Heart left ventricle (tissue), 13 donors: ENCODE data around the gene CHST4.

Experiments
- CTCF ChIP-seq, 12 donors: fragments of 200-600 bp; sonication (generic) in 4 of 12; IDR thresholded peaks; one replicate each; pipeline versions ENCODE4 v1.5.0 to v1.8.0; 2018 to 2022; ENCODE audit warnings: antibody characterized with exemption in 12 of 12, mild to moderate bottlenecking in 5 of 12
- POLR2A ChIP-seq, 2 donors: fragments of 450-650 bp; IDR thresholded peaks; one replicate each; pipeline ENCODE4 v1.6.1; 2017; ENCODE audit warnings: antibody characterized with exemption in 2 of 2, mild to moderate bottlenecking in 2 of 2, moderate library complexity in 2 of 2
- donor health status: ischemic (EF 13 %, LVEDD 7.1; RV severe dilation, severe dysfunction).
- donor health status: DM: no; HTN: yes; CAD: no.
- donor health status: DM: no; HTN: no; CAD: no.
- donor health status: ischemic (EF 25% LVEDD 6.9; RV normal size, moderate dysfunction).
- donor health status: ischemic (EF 25% LVEDD 5.7; RV mildly dilated, moderate dysfunction).
- donor health status: ischemic (EF 35%, LVEDD 5.7; RV mildly dilated, moderate dysfunction).
- donor health status: nonischemic (EF 11% LVEDD 7.7; RV severe dilation, severe dysfunction).
- donor health status: DM: yes; HTN: yes; CAD: no.
- donor health status: PGD.
- donor health status: ischemic (EF 29% LVEDD 5.4; RV normal size, mild dysfunction).
- donor health status: nonischemic (EF 23%, LVEDD 6.1; RV moderate dilation, normal function).

GRCh38 chr16:71484006-71484893 is 42.0 kb upstream of the CHST4 start:
- TF ChIP-seq CTCF (IDR thresholded peaks at IDR 0.05) (no peak), POLR2A (IDR thresholded peaks at IDR 0.05) (peak in 1 of 2 donors; percentile 59)
